Measurements from ENCODE around the gene D2HGDH.
"Not testable (repeated sequence)": the region's sequence is repeated elsewhere in the genome, so short reads cannot be mapped to it uniquely, and the experiment has no call there.

The D2HGDH gene

GRCh38 chr2:241724259-241724974, 10.0 kb upstream of the D2HGDH start:
- in situ Hi-C loops (cut with HindIII; ENCODE audit: low pct_ligation_motif_present, low pct_unique_long_range_greater_than_20kb, low sequenced_read_pairs), result no loop called here
- no peak for DNase-seq

DNA sequence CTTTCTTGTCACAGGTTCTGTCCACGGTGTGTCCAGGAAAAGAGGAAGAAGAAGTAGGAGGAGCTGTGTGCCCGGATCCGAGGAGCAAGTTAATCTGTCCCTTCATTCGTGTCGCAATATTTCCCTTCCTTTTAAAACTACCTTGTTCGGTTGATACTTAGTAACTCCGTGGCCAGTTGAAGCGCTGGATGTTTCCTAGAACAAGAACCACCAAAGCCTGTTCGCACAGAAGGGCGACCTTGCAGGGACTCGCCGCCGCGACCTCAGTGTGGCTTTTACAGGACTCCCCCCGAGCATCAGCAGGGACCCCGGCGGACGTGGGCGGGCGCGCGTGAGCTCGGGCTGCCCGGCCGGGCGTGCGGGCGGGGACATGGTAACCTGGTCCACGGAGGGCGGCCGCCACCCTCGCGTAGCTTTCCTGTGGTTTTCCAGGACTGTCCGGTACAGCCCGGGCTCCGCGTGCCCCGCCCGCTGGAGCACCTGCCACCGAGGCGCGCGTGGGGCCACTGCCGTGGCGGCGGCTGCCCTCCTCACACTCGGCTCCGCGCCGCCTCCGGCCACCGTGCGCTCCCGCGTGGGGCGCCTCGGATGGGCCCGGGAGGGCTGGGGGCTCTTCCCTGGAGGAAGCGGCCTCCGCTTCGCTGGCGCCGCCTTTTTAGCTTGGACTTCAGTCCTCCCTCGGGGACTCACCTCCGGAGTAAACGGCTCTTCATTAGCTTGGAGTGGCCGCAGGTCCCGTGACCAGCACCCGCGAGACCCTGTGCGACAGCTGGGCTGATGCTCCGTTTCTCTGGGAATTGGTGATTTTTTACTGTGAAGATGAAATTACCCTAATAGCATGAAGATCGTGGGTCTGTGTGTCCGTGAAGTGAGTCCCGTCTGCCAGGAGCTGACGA, 9.2 kb upstream of the D2HGDH start:
- DNase-seq, result no peak
- in situ Hi-C loops (cut with HindIII; ENCODE audit: low pct_ligation_motif_present, low pct_unique_long_range_greater_than_20kb, low sequenced_read_pairs), result no loop called here

DNA sequence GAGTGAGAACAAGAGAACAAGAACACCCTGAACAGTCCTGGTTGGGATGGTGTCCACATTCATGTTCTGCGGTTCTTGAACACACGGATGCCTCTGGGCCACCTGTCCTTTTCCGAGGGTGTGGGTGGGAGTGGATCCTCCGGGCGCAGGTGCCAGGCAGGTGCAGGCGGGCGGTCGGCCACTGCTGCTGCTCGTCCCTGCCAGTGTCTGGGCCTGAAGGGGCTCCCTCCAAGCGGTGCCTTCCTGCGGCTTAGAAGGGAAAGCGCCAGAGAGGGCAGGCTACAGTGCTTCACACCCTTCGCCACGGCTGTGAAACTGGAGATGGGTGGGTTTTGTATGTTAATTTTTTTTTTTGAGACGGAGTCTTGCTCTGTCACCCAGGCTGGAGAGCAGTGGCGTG, 8.0 kb upstream of the D2HGDH start:
- no peak for DNase-seq

GRCh38 chr2:241728000-241728399, 6.4 kb upstream of the D2HGDH start:
- no peak for DNase-seq

More for the DNA sequence above, 8.0 kb upstream of the D2HGDH start:
- in situ Hi-C loops (cut with HindIII; ENCODE audit: low pct_ligation_motif_present, low pct_unique_long_range_greater_than_20kb, low sequenced_read_pairs), result no loop called here

DNA sequence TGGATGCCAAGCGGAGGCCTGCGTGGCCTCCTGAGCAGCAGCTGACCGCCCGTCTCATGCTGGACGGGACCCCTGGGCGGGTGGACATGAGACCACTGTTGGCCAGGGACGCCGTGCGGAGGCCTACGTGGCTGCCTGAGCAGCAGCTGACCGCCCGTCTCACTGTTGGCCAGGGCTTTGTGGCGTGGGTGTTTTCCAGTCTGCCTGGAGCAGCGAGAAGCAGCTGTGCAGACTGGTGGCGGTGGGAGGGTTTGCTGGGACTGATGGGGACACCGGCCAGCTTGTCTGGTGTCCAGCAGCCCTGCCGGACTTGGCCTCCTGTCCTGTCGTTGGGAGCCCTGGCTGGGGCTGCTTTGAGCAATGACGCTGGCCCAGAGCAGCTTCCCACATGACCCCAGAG, 5.8 kb upstream of the D2HGDH start:
- in situ Hi-C loops (cut with HindIII; ENCODE audit: low pct_ligation_motif_present, low pct_unique_long_range_greater_than_20kb, low sequenced_read_pairs), result no loop called here
- DNase-seq, result no peak

More at GRCh38 chr2:241728000-241728399, 6.4 kb upstream of the D2HGDH start:
- in situ Hi-C loops (cut with HindIII; ENCODE audit: low pct_ligation_motif_present, low pct_unique_long_range_greater_than_20kb, low sequenced_read_pairs), result no loop called here

DNA sequence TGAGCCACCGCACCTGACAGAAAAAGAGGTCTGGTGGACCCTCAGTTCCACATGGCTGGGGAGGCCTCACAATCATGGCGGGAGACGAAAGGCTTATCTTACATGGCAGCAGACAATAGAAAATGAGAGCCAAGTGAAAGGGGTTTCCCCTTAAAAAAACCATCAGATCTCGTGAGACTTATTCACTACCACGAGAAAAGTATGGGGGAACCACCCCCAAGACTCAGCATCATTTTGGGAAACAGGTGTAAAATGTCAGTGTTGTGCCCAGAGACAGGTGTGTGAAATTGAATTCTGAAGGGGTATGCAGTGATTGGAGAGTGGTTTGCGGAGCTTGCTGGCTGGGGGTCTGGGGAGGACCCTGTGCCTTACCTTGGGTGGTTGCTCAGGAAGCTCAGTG, 4.6 kb upstream of the D2HGDH start:
- in situ Hi-C loops (cut with HindIII; ENCODE audit: low pct_ligation_motif_present, low pct_unique_long_range_greater_than_20kb, low sequenced_read_pairs), result no loop called here
- no peak for DNase-seq

DNA sequence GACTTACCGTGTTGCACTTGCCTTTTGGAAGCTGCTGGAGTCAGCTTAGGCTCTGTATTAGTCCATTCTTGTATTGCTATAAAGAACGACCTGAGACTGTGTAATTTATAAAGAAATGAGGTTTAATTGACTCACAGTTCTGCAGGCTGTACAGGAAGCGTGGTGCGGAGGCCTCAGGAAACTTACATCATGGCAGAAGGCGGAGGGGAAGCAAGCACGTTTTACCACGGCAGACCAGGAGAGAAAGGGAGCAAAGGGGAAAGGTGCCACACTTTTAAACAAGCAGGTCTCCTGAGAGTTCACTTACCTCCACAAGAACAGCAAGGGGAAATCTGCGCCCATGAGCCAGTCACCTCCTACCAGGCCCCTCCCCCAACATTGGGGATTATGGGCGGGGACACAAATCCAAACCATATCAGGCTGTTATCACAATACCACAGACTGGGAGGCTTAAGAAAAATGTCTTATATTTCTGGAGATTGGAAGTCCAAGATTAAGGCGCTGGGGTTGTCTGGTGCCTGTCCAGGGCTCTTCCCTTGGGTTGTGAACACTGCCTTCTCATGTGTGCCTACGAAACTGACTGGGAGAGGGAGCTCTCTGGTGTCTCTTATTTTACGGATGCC, 3.6 kb upstream of the D2HGDH start:
- DNase-seq, result no peak
- in situ Hi-C loops (cut with HindIII; ENCODE audit: low pct_ligation_motif_present, low pct_unique_long_range_greater_than_20kb, low sequenced_read_pairs), result no loop called here

DNA sequence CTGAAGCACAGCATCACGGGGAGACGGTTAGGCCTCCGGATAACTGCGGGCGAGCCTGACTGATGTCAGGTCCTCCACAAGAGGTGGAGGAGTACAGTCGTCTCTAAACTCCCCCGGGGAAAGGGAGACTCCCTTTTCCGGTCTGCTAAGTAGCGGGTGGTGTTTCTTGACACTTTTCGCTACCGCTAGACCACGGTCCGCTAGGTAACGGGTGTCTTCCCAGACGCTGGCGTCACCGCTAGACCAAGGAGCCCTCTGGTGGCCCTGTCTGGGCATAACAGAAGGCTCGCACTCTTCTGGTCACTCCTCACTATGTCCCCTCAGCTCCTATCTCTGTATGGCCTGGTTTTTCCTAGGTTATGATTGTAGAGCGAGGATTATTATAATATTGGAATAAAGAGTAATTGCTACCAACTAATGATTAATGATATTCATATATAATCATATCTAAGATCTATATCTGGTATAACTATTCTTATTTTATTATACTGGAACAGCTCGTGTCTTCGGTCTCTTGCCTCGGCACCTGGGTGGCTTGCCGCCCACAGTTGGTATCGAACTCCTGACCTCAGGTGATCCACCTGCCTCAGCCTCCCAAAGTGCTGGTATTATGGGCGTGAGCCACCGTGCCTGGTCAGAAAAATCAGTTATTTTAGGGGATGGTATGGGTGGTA, 1.8 kb upstream of the D2HGDH start:
- in situ Hi-C loops (cut with HindIII; ENCODE audit: low pct_ligation_motif_present, low pct_unique_long_range_greater_than_20kb, low sequenced_read_pairs), result not testable (repeated sequence)
- DNase-seq, result peak; percentile 31

DNA sequence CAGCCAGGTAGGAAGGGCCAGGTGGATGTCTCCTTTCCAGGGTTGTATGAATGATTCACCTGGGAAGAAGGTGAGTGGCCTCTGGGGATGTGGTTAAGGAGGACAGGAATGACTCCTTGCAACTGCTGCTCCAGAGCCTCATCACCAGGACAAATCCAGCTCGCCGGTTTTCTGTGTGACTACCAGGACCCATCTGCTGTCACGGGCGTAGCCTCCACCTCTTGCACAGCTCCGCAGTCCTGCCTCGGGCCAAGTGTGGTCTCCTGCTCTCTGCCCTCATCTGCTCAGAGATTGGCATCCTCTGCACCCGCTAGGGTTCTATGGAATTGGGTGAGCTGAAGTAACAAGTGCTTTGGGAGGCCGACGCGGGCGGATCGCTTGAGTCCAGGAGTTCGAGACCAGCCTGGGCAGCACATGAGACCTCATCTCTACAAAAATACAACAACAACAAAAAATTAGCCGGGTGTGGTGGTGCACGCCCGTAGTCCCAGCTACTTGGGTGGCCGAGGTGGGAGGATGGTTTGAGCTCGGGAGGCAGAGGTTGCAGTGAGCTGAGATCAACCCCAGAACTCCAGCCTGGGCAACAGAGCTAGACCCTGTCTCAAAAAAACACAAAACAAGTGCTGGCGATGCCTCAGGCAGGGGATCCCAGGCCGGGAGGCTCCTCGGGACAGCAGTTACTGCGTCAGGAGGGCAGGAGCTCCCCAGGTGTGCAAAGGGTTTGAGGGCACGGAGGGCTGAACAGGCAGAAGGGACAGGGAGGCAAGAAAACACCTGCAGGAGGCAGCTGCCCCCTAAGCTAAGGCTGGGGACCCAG, 831 bp upstream of the D2HGDH start:
- in situ Hi-C loops (cut with HindIII; ENCODE audit: low pct_ligation_motif_present, low pct_unique_long_range_greater_than_20kb, low sequenced_read_pairs), result no loop called here

GRCh38 chr2:241734208-241734466, 293 bp upstream of the D2HGDH start:
- no peak for DNase-seq

More for the DNA sequence above, 831 bp upstream of the D2HGDH start:
- no peak for DNase-seq

GRCh38 chr2:241736111-241736510, 1.7 kb downstream of the D2HGDH start:
- DNase-seq, result no peak
- in situ Hi-C loops (cut with HindIII; ENCODE audit: low pct_ligation_motif_present, low pct_unique_long_range_greater_than_20kb, low sequenced_read_pairs), result no loop called here

More at GRCh38 chr2:241734208-241734466, 293 bp upstream of the D2HGDH start:
- in situ Hi-C loops (cut with HindIII; ENCODE audit: low pct_ligation_motif_present, low pct_unique_long_range_greater_than_20kb, low sequenced_read_pairs), result no loop called here

DNA sequence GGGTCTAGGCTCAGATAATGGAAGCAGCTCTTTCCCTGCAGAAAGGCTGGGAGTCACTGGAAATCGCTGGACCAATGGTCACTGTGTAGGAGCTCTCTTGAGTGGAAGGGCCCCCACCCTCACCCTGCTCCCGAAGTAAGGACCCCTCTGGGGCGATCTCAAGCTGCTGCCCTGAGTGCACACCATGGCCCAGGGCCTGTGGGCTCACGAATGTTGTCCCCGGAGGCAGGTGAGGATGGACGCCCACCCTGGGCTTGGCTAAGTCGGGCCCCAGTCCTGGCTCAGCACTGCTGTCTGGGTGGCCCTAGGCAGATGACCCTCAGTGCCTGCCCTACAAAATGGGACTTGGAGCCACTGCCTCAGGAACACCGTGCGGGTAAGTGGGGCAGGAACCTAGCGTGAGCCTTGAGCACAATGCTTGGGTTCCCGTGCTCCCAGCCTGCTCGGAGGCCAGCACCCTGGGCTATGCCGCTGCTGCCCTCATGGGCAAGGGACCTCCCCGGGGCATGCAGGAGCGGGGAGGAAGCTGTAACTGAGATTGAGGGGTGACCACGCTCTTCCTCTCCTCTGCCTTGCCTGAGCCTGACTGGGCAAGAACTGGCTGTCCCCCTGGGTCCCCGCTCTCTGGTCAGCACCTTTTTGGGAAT, 3.7 kb downstream of the D2HGDH start:
- DNase-seq, result no peak
- in situ Hi-C loops (cut with HindIII; ENCODE audit: low pct_ligation_motif_present, low pct_unique_long_range_greater_than_20kb, low sequenced_read_pairs), result no loop called here

- no peak for DNase-seq
- in situ Hi-C loops (cut with HindIII; ENCODE audit: low pct_ligation_motif_present, low pct_unique_long_range_greater_than_20kb, low sequenced_read_pairs), result no loop called here
Measured at GRCh38 chr2:241739177-241739576, 4.7 kb downstream of the D2HGDH start.

- no peak for DNase-seq
- in situ Hi-C loops (cut with HindIII; ENCODE audit: low pct_ligation_motif_present, low pct_unique_long_range_greater_than_20kb, low sequenced_read_pairs), result no loop called here
Measured at GRCh38 chr2:241739651-241740050, 5.2 kb downstream of the D2HGDH start.

GRCh38 chr2:241741016-241741415, 6.6 kb downstream of the D2HGDH start:
- in situ Hi-C loops (cut with HindIII; ENCODE audit: low pct_ligation_motif_present, low pct_unique_long_range_greater_than_20kb, low sequenced_read_pairs), result no loop called here
- peak; percentile 3 for DNase-seq

- in situ Hi-C loops (cut with HindIII; ENCODE audit: low pct_ligation_motif_present, low pct_unique_long_range_greater_than_20kb, low sequenced_read_pairs), result no loop called here
- no peak for DNase-seq
Measured at GRCh38 chr2:241742320-241742939, 8.0 kb downstream of the D2HGDH start.

DNA sequence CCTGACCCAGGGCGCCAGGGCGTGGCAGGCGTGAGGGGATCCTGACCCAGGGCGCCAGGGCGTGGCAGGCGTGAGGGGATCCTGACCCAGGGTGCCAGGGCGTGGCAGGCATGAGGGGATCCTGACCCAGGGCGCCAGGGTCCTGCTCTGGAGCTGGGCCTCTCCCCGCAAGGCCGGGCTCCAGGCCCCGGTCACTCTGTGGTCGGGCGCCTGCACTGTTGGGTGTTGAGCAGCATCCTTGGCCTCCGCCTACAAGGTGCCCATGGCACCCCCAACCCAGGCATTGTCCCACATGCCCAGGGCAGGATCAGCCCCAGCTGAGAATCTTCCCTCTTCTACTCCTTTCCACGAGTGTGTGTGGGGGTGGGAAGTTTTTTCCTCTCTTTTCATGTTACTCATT, 8.6 kb downstream of the D2HGDH start:
- DNase-seq; in situ Hi-C loops (cut with HindIII; ENCODE audit: low pct_ligation_motif_present, low pct_unique_long_range_greater_than_20kb, low sequenced_read_pairs): not testable (repeated sequence)

All from ACHN (cell line).